Gastroesophageal sphincter (tissue), 3 donors: Measurements from ENCODE around the gene SLC25A6.

Experiments used
- CTCF ChIP-seq, 4 experiments: fragments of 200-600 bp in 2 of 4; fragments of 450-650 bp in 2 of 4; sonication (generic) in 1 of 4; IDR thresholded peaks; one replicate each; pipeline ENCODE4 v1.5.1; 2017 to 2019; ENCODE audit warnings: antibody characterized with exemption in 4 of 4, mild to moderate bottlenecking in 2 of 4, moderate library complexity in 2 of 4
- POLR2A ChIP-seq, 2 donors: fragments of 450-650 bp; IDR thresholded peaks; one replicate each; pipeline ENCODE4 v1.6.1; 2017; ENCODE audit warnings: antibody characterized with exemption in 2 of 2, mild to moderate bottlenecking in 2 of 2, moderate library complexity in 1 of 2
- POLR2AphosphoS5 ChIP-seq: sonication (generic); formaldehyde crosslinking; IDR thresholded peaks from one replicate; pipeline ENCODE4 v1.6.1; 2017; ENCODE audit warnings: antibody characterized with exemption

GRCh38 chrX:1420371-1420770 is 28.5 kb upstream of the SLC25A6 start:
- TF ChIP-seq POLR2A (IDR thresholded peaks at IDR 0.05) (no peak), CTCF (IDR thresholded peaks at IDR 0.05) (no peak), POLR2AphosphoS5 (no peak)
